Ishikawa (cell line): ENCODE data around the gene CCDC34.

Experiments used
- CEBPB ChIP-seq: IDR thresholded peaks from 2 replicates; pipeline ENCODE4 v1.6.1; 2012
- CREB1 ChIP-seq: IDR thresholded peaks from 2 replicates; pipeline ENCODE4 v1.6.1; 2012; ENCODE audit warnings: low read depth
- EGR1 ChIP-seq: IDR thresholded peaks from 2 replicates; pipeline ENCODE4 v1.6.1; 2012
- EP300 ChIP-seq: IDR thresholded peaks from 2 replicates; pipeline ENCODE4 v1.6.1; 2012; ENCODE audit warnings: borderline replicate concordance
- FOXM1 ChIP-seq: IDR thresholded peaks from 2 replicates; pipeline ENCODE4 v1.6.1; 2012; ENCODE audit warnings: low read depth, borderline replicate concordance
- MAX ChIP-seq: IDR thresholded peaks from 2 replicates; pipeline ENCODE4 v1.6.1; 2012
- NFIC ChIP-seq: IDR thresholded peaks from 2 replicates; pipeline ENCODE4 v1.6.1; 2012
- RAD21 ChIP-seq: IDR thresholded peaks from 2 replicates; pipeline ENCODE4 v1.6.1; 2012; ENCODE audit warnings: low read depth
- REST ChIP-seq: IDR thresholded peaks from 2 replicates; pipeline ENCODE4 v1.6.1; 2012; ENCODE audit warnings: low read depth, mild to moderate bottlenecking
- TAF1 ChIP-seq: IDR thresholded peaks from 2 replicates; pipeline ENCODE4 v1.6.1; 2012; ENCODE audit warnings: low read depth, mild to moderate bottlenecking
- TCF12 ChIP-seq: IDR thresholded peaks from 2 replicates; pipeline ENCODE4 v1.6.1; 2012; ENCODE audit warnings: low read depth
- TEAD4 ChIP-seq: IDR thresholded peaks from 2 replicates; pipeline ENCODE4 v1.6.1; 2012
- YY1 ChIP-seq: IDR thresholded peaks from 2 replicates; pipeline ENCODE4 v1.6.1; 2012; ENCODE audit warnings: low read depth
- ZBTB7A ChIP-seq: IDR thresholded peaks from 2 replicates; pipeline ENCODE4 v1.6.1; 2012; ENCODE audit warnings: low read depth
- TF ChIP-seq, protein P1 (sequence below): IDR thresholded peaks from 2 replicates; pipeline ENCODE4 v1.6.1; 2012

The CCDC34 gene

DNA sequence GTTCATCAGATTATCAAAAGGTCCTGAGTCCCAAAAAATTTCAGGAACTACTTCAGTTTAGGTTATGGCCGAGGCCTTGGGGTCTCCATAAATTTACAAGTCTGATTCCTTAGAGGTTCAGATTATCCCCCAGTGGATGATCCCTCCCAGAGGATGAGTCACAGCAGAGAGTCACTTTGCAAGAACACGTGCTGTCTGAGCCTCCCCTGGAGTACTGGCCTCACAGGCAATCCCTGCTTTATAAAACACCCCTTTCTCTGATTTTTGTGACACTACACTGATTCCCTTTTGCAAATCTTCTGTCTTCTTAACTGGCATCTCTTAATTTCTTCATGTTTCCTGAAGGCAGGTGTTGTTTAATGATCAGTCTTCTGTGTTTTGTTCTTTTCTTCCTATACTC, 45.3 kb downstream of the CCDC34 start:
- TF ChIP-seq, protein P1, sequence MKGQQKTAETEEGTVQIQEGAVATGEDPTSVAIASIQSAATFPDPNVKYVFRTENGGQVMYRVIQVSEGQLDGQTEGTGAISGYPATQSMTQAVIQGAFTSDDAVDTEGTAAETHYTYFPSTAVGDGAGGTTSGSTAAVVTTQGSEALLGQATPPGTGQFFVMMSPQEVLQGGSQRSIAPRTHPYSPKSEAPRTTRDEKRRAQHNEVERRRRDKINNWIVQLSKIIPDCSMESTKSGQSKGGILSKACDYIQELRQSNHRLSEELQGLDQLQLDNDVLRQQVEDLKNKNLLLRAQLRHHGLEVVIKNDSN = no peak
- TF ChIP-seq TAF1 = no peak
- no peak for TF ChIP-seq RAD21
- no peak for TF ChIP-seq CREB1
- no peak for TF ChIP-seq EGR1
- no peak for TF ChIP-seq REST

- TF ChIP-seq NFIC (no peak), EGR1 (no peak), CEBPB (no peak), CREB1 (no peak), YY1 (no peak), TAF1 (no peak), EP300 (no peak), RAD21 (no peak), MAX (no peak), ZBTB7A (no peak), FOXM1 (no peak), TEAD4 (no peak), REST (no peak), TCF12 (no peak)
- TF ChIP-seq, protein P1 = no peak
Measured at GRCh38 chr11:27315836-27316235, 47.2 kb downstream of the CCDC34 start.

GRCh38 chr11:27313157-27313821, 49.7 kb downstream of the CCDC34 start:
- TF ChIP-seq NFIC (no peak), EGR1 (no peak), TCF12 (no peak), EP300 (no peak), ZBTB7A (no peak), TAF1 (no peak), CREB1 (no peak), MAX (no peak), FOXM1 (no peak), RAD21 (no peak), YY1 (no peak), CEBPB (no peak), TEAD4 (no peak), REST (no peak)
- TF ChIP-seq, protein P1 = no peak

DNA sequence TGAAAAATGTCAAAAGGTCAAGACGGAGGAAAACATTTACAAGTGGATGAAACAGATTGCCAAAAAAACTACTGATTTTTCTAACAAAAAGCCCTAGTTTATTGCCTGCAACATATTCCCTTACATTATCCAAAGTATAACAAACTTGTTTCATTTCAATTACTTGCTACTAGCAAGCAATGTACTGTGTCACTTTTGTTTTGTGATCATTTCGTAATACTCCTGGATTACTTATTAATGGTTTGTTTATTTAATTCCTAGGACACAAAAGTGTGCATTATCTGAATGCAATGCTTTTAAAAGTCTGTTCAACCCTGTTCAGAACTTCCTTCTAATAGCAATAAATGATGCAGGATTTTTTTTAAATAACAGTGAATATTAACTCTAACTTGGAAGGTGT, 50.9 kb downstream of the CCDC34 start:
- TF ChIP-seq, protein P1 = no peak
- TF ChIP-seq CREB1 (no peak), CEBPB (no peak), FOXM1 (no peak), ZBTB7A (no peak), REST (no peak), TEAD4 (no peak), EP300 (no peak), YY1 (no peak), TAF1 (no peak), EGR1 (no peak), RAD21 (no peak), MAX (no peak), NFIC (no peak), TCF12 (no peak)
